Measurements from ENCODE around the gene SLC38A1.

DNA sequence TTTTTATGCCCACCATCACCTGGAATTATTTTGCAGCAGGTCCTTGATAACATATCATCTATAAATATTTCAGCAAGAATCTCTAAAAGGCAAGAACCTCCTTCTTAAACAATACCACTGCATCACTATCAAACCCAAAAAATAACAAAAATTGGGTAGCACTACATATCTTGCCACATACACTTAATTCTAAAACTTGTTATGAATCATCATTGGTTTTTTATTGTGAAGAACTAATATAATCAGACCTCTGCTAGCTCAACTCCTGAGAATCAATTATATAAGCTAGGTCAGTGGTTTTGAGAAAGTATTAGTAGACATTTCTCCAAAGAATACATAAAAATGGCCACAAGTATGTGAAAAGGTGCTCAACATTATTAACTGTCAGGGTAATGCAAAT lies 23.8 kb downstream of the SLC38A1 start:
- TF ChIP-seq, protein P1, sequence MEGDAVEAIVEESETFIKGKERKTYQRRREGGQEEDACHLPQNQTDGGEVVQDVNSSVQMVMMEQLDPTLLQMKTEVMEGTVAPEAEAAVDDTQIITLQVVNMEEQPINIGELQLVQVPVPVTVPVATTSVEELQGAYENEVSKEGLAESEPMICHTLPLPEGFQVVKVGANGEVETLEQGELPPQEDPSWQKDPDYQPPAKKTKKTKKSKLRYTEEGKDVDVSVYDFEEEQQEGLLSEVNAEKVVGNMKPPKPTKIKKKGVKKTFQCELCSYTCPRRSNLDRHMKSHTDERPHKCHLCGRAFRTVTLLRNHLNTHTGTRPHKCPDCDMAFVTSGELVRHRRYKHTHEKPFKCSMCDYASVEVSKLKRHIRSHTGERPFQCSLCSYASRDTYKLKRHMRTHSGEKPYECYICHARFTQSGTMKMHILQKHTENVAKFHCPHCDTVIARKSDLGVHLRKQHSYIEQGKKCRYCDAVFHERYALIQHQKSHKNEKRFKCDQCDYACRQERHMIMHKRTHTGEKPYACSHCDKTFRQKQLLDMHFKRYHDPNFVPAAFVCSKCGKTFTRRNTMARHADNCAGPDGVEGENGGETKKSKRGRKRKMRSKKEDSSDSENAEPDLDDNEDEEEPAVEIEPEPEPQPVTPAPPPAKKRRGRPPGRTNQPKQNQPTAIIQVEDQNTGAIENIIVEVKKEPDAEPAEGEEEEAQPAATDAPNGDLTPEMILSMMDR (IDR thresholded peaks at IDR 0.05): no peak
- TF ChIP-seq POLR2AphosphoS5 (IDR thresholded peaks at IDR 0.05; ENCODE audit: insufficient read depth in 1 of 2, low read depth in 1 of 2): no peak

Measured in vagina (tissue), 2 donors.